ENCODE measurements around the gene TMEM14C. TPM values are rescaled to one million over a fixed set of nuclear protein-coding genes. Genes with fewer than 3 reads are reported as not detected.

The TMEM14C gene
- total and polyA plus RNA-seq, 2 donors from 2014 or later = 118 to 210 TPM

GRCh38 chr6:10756085-10756484 is 33.2 kb downstream of the TMEM14C start:
- H3K9me3 ChIP-seq (ENCODE audit: control insufficient read depth in 2 of 3, insufficient read depth in 1 of 3, low read length in 3 of 3) = no peaks in the 10 kb centered on the region
- no peak for FAIRE-seq
- no peak overlapping the region for H3K9ac ChIP-seq (ENCODE audit: low read length in 3 of 3)
- TF ChIP-seq CTCF (IDR thresholded peaks at IDR 0.05; ENCODE audit: borderline replicate concordance, extremely low read depth, insufficient read depth) = no peak
- no peak overlapping the region for H3K27ac ChIP-seq (ENCODE audit: low read depth in 2 of 2, low read length in 2 of 2)
- H3K36me3 ChIP-seq (ENCODE audit: control insufficient read depth in 2 of 3, insufficient read depth in 3 of 3, low read length in 3 of 3) = peaks cover 0 to 27% (median 10%) of the 10 kb centered on the region in 3 donors
- DNase-seq = no peak
- no peaks in the 10 kb centered on the region for H3K27me3 ChIP-seq (ENCODE audit: control insufficient read depth, insufficient read depth, low read length)
- no peaks in the 10 kb centered on the region for H3K4me1 ChIP-seq (ENCODE audit: control insufficient read depth in 2 of 3, insufficient read depth in 2 of 3, low read depth in 1 of 3, low read length in 3 of 3)
- intact Hi-C loops (cut with DNase I) = no loop called here
- H3K4me3 ChIP-seq (ENCODE audit: low read length in 3 of 3) = no peak overlapping the region

GRCh38 chr6:10759312-10759839 is 36.5 kb downstream of the TMEM14C start:
- Histone ChIP-seq H3K4me1 (ENCODE audit: control insufficient read depth in 2 of 3, insufficient read depth in 2 of 3, low read depth in 1 of 3, low read length in 3 of 3) (no peaks in the 10 kb centered on the region), H3K27me3 (ENCODE audit: control insufficient read depth, insufficient read depth, low read length) (no peaks in the 10 kb centered on the region), H3K9me3 (ENCODE audit: control insufficient read depth in 2 of 3, insufficient read depth in 1 of 3, low read length in 3 of 3) (no peaks in the 10 kb centered on the region), H3K9ac (ENCODE audit: low read length in 3 of 3) (no peak overlapping the region), H3K27ac (ENCODE audit: low read depth in 2 of 2, low read length in 2 of 2) (no peak overlapping the region), H3K36me3 (ENCODE audit: control insufficient read depth in 2 of 3, insufficient read depth in 3 of 3, low read length in 3 of 3) (peaks cover 0 to 16% (median 5%) of the 10 kb centered on the region in 3 donors), H3K4me3 (ENCODE audit: low read length in 3 of 3) (no peak overlapping the region)
- FAIRE-seq (no peak), DNase-seq (peak in 2 of 5 donors; percentile 26 to 56)
- TF ChIP-seq CTCF (IDR thresholded peaks at IDR 0.05; ENCODE audit: borderline replicate concordance, extremely low read depth, insufficient read depth) = peak; percentile 34
- intact Hi-C loops (cut with DNase I) = no loop called here

- no peak for TF ChIP-seq CTCF (IDR thresholded peaks at IDR 0.05; ENCODE audit: borderline replicate concordance, extremely low read depth, insufficient read depth)
- no peak overlapping the region for H3K9ac ChIP-seq (ENCODE audit: low read length in 3 of 3)
- peaks cover 0 to 11% (median 3%) of the 10 kb centered on the region in 3 donors for H3K36me3 ChIP-seq (ENCODE audit: control insufficient read depth in 2 of 3, insufficient read depth in 3 of 3, low read length in 3 of 3)
- H3K4me3 ChIP-seq (ENCODE audit: low read length in 3 of 3) = no peak overlapping the region
- DNase-seq = no peak
- H3K27me3 ChIP-seq (ENCODE audit: control insufficient read depth, insufficient read depth, low read length) = no peaks in the 10 kb centered on the region
- H3K27ac ChIP-seq (ENCODE audit: low read depth in 2 of 2, low read length in 2 of 2) = no peak overlapping the region
- no peaks in the 10 kb centered on the region for H3K9me3 ChIP-seq (ENCODE audit: control insufficient read depth in 2 of 3, insufficient read depth in 1 of 3, low read length in 3 of 3)
- intact Hi-C loops (cut with DNase I) = no loop called here
- FAIRE-seq = no peak
- H3K4me1 ChIP-seq (ENCODE audit: control insufficient read depth in 2 of 3, insufficient read depth in 2 of 3, low read depth in 1 of 3, low read length in 3 of 3) = no peaks in the 10 kb centered on the region
These were observed 37.0 kb downstream of the TMEM14C start for GRCh38 chr6:10759884-10760329.

DNA sequence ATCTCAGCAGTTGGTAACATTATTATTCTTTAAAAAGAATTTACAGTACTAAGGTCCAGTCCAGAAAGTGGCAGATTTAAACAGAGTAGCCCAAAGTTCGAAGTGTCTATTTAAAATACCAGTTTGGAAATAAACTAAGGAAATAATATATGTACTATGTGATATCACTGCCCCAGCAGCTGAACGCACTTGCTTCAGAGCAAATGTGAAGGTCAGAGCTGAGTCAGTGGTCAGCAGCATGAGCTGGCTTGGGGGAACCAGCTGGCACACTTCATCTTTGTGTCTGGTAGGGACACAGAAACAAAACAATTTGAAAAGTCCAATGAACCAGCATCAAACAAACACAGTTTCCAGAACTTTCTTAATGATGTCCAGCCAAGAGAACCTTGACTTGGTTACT is 40.1 kb downstream of the TMEM14C start:
- Histone ChIP-seq H3K4me1 (ENCODE audit: control insufficient read depth in 2 of 3, insufficient read depth in 2 of 3, low read depth in 1 of 3, low read length in 3 of 3) (no peaks in the 10 kb centered on the region), H3K27ac (ENCODE audit: low read depth in 2 of 2, low read length in 2 of 2) (no peak overlapping the region), H3K27me3 (ENCODE audit: control insufficient read depth, insufficient read depth, low read length) (no peaks in the 10 kb centered on the region), H3K9me3 (ENCODE audit: control insufficient read depth in 2 of 3, insufficient read depth in 1 of 3, low read length in 3 of 3) (no peaks in the 10 kb centered on the region), H3K4me3 (ENCODE audit: low read length in 3 of 3) (no peak overlapping the region), H3K9ac (ENCODE audit: low read length in 3 of 3) (no peak overlapping the region), H3K36me3 (ENCODE audit: control insufficient read depth in 2 of 3, insufficient read depth in 3 of 3, low read length in 3 of 3) (no peaks in the 10 kb centered on the region)
- DNase-seq = peak in 1 of 5 donors; percentile 6
- no peak for FAIRE-seq
- no peak for TF ChIP-seq CTCF (IDR thresholded peaks at IDR 0.05; ENCODE audit: borderline replicate concordance, extremely low read depth, insufficient read depth)
- intact Hi-C loops (cut with DNase I) = no loop called here
